ENCODE results near the gene TMEM170A.

The TMEM170A gene

GRCh38 chr16:75445298-75445697 lies 19.2 kb downstream of the TMEM170A start:
- no peak for TF ChIP-seq CTCF (IDR thresholded peaks at IDR 0.05; ENCODE audit: poor library complexity, severe bottlenecking)
- H3K4me1 ChIP-seq (ENCODE audit: insufficient read depth, poor library complexity, severe bottlenecking) = no peaks in the 10 kb centered on the region
- no peak overlapping the region for H3K4me3 ChIP-seq (ENCODE audit: severe bottlenecking)
- H3K27ac ChIP-seq (ENCODE audit: poor library complexity, severe bottlenecking) = no peak overlapping the region
- DNase-seq (ENCODE audit: low spot score) (no peak), ATAC-seq (ENCODE audit: low read depth) (no peak)
- no peaks in the 10 kb centered on the region for H3K27me3 ChIP-seq (ENCODE audit: insufficient read depth, poor library complexity, severe bottlenecking)
- no peaks in the 10 kb centered on the region for H3K9me3 ChIP-seq (ENCODE audit: severe bottlenecking)
- peaks cover 48% of the 10 kb centered on the region for H3K36me3 ChIP-seq (ENCODE audit: low read depth)

GRCh38 chr16:75443298-75443697 lies 21.2 kb downstream of the TMEM170A start:
- Histone ChIP-seq H3K27ac (ENCODE audit: poor library complexity, severe bottlenecking) (no peak overlapping the region), H3K4me1 (ENCODE audit: insufficient read depth, poor library complexity, severe bottlenecking) (no peaks in the 10 kb centered on the region), H3K9me3 (ENCODE audit: severe bottlenecking) (no peaks in the 10 kb centered on the region), H3K27me3 (ENCODE audit: insufficient read depth, poor library complexity, severe bottlenecking) (no peaks in the 10 kb centered on the region), H3K4me3 (ENCODE audit: severe bottlenecking) (no peak overlapping the region), H3K36me3 (ENCODE audit: low read depth) (peaks cover 35% of the 10 kb centered on the region)
- ATAC-seq (ENCODE audit: low read depth) (no peak), DNase-seq (ENCODE audit: low spot score) (no peak)
- TF ChIP-seq CTCF (IDR thresholded peaks at IDR 0.05; ENCODE audit: poor library complexity, severe bottlenecking) = no peak

- Histone ChIP-seq H3K27ac (ENCODE audit: poor library complexity, severe bottlenecking) (peak overlapping the region; percentile 68), H3K9me3 (ENCODE audit: severe bottlenecking) (no peaks in the 10 kb centered on the region), H3K36me3 (ENCODE audit: low read depth) (peaks cover 4% of the 10 kb centered on the region), H3K4me1 (ENCODE audit: insufficient read depth, poor library complexity, severe bottlenecking) (no peaks in the 10 kb centered on the region), H3K4me3 (ENCODE audit: severe bottlenecking) (peak overlapping the region; percentile 70), H3K27me3 (ENCODE audit: insufficient read depth, poor library complexity, severe bottlenecking) (no peaks in the 10 kb centered on the region)
- ATAC-seq (ENCODE audit: low read depth) (peak; percentile 74), DNase-seq (ENCODE audit: low spot score) (peak; percentile 72)
- TF ChIP-seq CTCF (IDR thresholded peaks at IDR 0.05; ENCODE audit: poor library complexity, severe bottlenecking) = no peak
Measured at GRCh38 chr16:75433732-75434413, 30.6 kb downstream of the TMEM170A start.

- ATAC-seq (ENCODE audit: low read depth) = peak; percentile 89
- H3K27ac ChIP-seq (ENCODE audit: poor library complexity, severe bottlenecking) = peak within 1 kb of the TSS; percentile 68
Measured at GRCh38 chr16:75432828-75433731, 31.4 kb downstream of the TMEM170A start, which contains the start of gene CFDP1. TSS of gene CFDP1 (minus strand) at chr16:75433503. CDS start at chr16:75433352, 151 bp downstream.

More at GRCh38 chr16:75432828-75433731, 31.4 kb downstream of the TMEM170A start, which contains the start of gene CFDP1:
- H3K4me3 ChIP-seq (ENCODE audit: severe bottlenecking) = peak within 1 kb of the TSS; percentile 70
- H3K36me3 ChIP-seq (ENCODE audit: low read depth) = peaks cover 4% of the 10 kb centered on the region
- H3K4me1 ChIP-seq (ENCODE audit: insufficient read depth, poor library complexity, severe bottlenecking) = no peaks in the 10 kb centered on the region
- DNase-seq (ENCODE audit: low spot score) = peak; percentile 97
- no peak for TF ChIP-seq CTCF (IDR thresholded peaks at IDR 0.05; ENCODE audit: poor library complexity, severe bottlenecking)
- H3K27me3 ChIP-seq (ENCODE audit: insufficient read depth, poor library complexity, severe bottlenecking) = no peaks in the 10 kb centered on the region
- H3K9me3 ChIP-seq (ENCODE audit: severe bottlenecking) = no peaks in the 10 kb centered on the region
